KMS-11 (cell line): Measurements from ENCODE around the gene PRSS2.

Experiments
- H2AFZ ChIP-seq: fragments of 200-600 bp; sonication (generic); 2 replicates; pipeline ENCODE4 v1.6.1; 2016; ENCODE audit warnings: antibody characterized with exemption, mixed run types, low read depth
- H3K27ac ChIP-seq: fragments of 200-600 bp; sonication (generic); 2 replicates; pipeline ENCODE4 v1.6.1; 2016; ENCODE audit warnings: mild to moderate bottlenecking, mixed run types
- H3K27me3 ChIP-seq: fragments of 200-600 bp; sonication (generic); 2 replicates; pipeline ENCODE4 v1.6.1; 2017; ENCODE audit warnings: mild to moderate bottlenecking, low read depth, mixed run types, moderate library complexity; ENCODE audit not compliant: insufficient read depth
- H3K36me3 ChIP-seq: fragments of 200-600 bp; sonication (generic); 2 replicates; pipeline ENCODE4 v1.6.1; 2017; ENCODE audit warnings: mild to moderate bottlenecking, mixed run types; ENCODE audit not compliant: insufficient read depth
- H3K4me1 ChIP-seq: fragments of 200-600 bp; sonication (generic); 2 replicates; pipeline ENCODE4 v1.6.1; 2016; ENCODE audit warnings: mild to moderate bottlenecking, low read depth, mixed run types; ENCODE audit not compliant: poor library complexity, severe bottlenecking
- H3K4me2 ChIP-seq: fragments of 200-600 bp; sonication (generic); 2 replicates; pipeline ENCODE4 v1.7.0; 2016; ENCODE audit warnings: mild to moderate bottlenecking, mixed run types
- H3K4me3 ChIP-seq: fragments of 200-600 bp; sonication (generic); IDR thresholded peaks from 2 replicates; pipeline ENCODE4 v1.6.1; 2017; ENCODE audit warnings: low read depth, low read length, mixed read lengths; ENCODE audit not compliant: insufficient read depth
- H3K79me2 ChIP-seq: fragments of 200-600 bp; sonication (generic); 2 replicates; pipeline ENCODE4 v1.6.1; 2016; ENCODE audit warnings: low read depth, mixed run types; ENCODE audit not compliant: insufficient read depth
- H3K9ac ChIP-seq: fragments of 200-600 bp; sonication (generic); 2 replicates; pipeline ENCODE4 v1.6.1; 2016; ENCODE audit warnings: mild to moderate bottlenecking, mixed run types
- H4K20me1 ChIP-seq: fragments of 200-600 bp; sonication (generic); 2 replicates; pipeline ENCODE4 v1.6.1; 2016; ENCODE audit warnings: mild to moderate bottlenecking, mixed run types; ENCODE audit not compliant: insufficient read depth
- CTCF ChIP-seq: fragments of 200-600 bp; sonication (generic); conservative IDR thresholded peaks from 2 replicates; pipeline ENCODE4 v1.6.1; 2017; ENCODE audit warnings: low read depth, mild to moderate bottlenecking, antibody characterized with exemption, low read length, moderate library complexity, mixed read lengths

The PRSS2 gene

DNA sequence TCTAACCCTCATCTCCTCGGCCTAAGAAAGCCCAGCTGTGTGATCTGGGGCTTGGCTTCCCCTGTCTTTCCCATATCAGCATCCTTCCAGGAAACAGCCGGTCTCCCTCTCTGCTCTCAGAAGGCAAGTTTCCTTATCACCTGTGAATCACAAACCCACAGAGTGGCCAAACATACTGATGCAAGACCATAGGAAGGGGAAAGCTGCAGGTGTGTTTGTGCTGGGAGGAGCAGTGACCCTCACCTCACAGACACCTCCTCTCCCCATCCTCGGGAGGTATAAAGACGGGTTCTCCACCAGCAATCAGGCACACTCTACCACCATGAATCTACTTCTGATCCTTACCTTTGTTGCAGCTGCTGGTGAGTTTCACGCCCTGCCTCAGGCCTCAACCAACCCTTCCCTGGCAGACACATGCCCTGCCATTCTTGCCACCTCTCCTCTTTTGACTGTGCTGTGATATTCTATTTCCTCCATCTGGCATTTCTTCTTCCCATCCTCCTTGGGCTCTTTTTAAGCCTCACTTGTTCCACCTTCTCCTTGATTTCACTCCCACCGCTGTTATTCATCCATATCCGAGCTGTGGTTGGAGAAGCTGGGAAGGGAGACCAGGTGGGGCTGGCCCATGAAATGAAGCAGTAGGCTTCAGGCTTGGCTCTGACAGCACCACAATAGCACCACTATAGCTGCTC is at the start of gene PRSS2:
PRSS2 (plus strand) TSS at position 310 of the 692 bp plus-strand sequence; CDS start at position 323, 13 bp downstream.
- Histone ChIP-seq H4K20me1 (no peaks in the 10 kb centered on the region), H3K4me2 (peak within 1 kb of the TSS; percentile 37), H3K27me3 (no peaks in the 10 kb centered on the region), H3K4me1 (peaks cover 38% of the 10 kb centered on the region), H3K4me3 (no peak within 1 kb of the TSS), H3K27ac (peak within 1 kb of the TSS; percentile 59), H2AFZ (peak within 1 kb of the TSS; percentile 31), H3K79me2 (no peaks in the 10 kb centered on the region), H3K9ac (peak within 1 kb of the TSS; percentile 4; the same call in 1 of the 2 replicates), H3K36me3 (no peaks in the 10 kb centered on the region)
- TF ChIP-seq CTCF = no peak

- no peak for TF ChIP-seq CTCF
- H3K27me3 ChIP-seq = no peaks in the 10 kb centered on the region
- no peak overlapping the region for H2AFZ ChIP-seq
Measured at GRCh38 chr7:142720986-142721385, 49.8 kb upstream of the PRSS2 start.

DNA sequence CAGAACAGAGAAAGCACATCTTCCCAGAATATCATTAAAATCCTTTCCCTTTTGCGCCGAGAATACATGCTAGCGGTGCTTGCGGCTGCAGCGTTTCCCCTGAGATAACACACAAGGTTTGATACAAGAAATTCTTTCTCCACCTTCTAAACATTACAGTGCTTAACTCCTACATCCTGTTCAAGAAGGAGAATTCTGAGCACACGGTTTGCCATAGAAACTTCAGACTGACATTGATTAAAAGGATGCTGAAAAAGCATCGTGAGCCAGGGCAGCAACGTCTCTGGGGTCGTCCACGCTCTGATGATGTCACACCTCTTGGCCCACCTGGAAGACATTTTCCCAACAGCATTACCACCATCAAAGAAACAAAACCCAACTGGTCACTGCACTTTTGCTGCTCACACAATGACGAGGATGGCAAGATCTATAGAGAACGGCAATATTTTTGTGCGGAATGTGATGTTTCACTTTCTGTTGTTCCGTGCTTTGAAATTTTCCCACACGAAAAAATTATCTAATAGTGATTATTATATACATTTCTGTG is 48.4 kb upstream of the PRSS2 start:
- H3K4me1 ChIP-seq = no peaks in the 10 kb centered on the region
- no peaks in the 10 kb centered on the region for H3K27me3 ChIP-seq
- H3K4me2 ChIP-seq = no peak overlapping the region
- H3K4me3 ChIP-seq = no peak overlapping the region
- H3K9ac ChIP-seq = no peak overlapping the region
- no peak for TF ChIP-seq CTCF
- H3K36me3 ChIP-seq = no peaks in the 10 kb centered on the region
- no peaks in the 10 kb centered on the region for H3K79me2 ChIP-seq
- no peak overlapping the region for H2AFZ ChIP-seq
- no peak overlapping the region for H3K27ac ChIP-seq
- H4K20me1 ChIP-seq = no peaks in the 10 kb centered on the region

More at GRCh38 chr7:142720986-142721385, 49.8 kb upstream of the PRSS2 start:
- Histone ChIP-seq H3K9ac (no peak overlapping the region), H3K27ac (no peak overlapping the region), H3K4me3 (no peak overlapping the region), H3K79me2 (no peaks in the 10 kb centered on the region), H3K36me3 (no peaks in the 10 kb centered on the region), H3K4me1 (no peaks in the 10 kb centered on the region), H3K4me2 (no peak overlapping the region), H4K20me1 (no peaks in the 10 kb centered on the region)

- Histone ChIP-seq H3K36me3 (no peaks in the 10 kb centered on the region), H3K79me2 (no peaks in the 10 kb centered on the region), H2AFZ (no peak overlapping the region), H3K9ac (no peak overlapping the region), H3K27me3 (no peaks in the 10 kb centered on the region), H4K20me1 (no peaks in the 10 kb centered on the region), H3K27ac (no peak overlapping the region), H3K4me3 (no peak overlapping the region), H3K4me2 (no peak overlapping the region), H3K4me1 (no peaks in the 10 kb centered on the region)
- TF ChIP-seq CTCF = no peak
Measured at GRCh38 chr7:142733271-142733670, 37.5 kb upstream of the PRSS2 start.
